Cardiac muscle cell (in vitro differentiated cells and primary cell): ENCODE measurements around the gene TMEM132E. TPM values are rescaled to one million over a fixed set of nuclear protein-coding genes. Genes with fewer than 3 reads are reported as not detected.

ENCODE experiments used
- DNase-seq, 2 donors: peaks; one replicate each; pipeline versions ENCODE4 v3.0.0 to v3.0.0-alpha.2; 2010 to 2017; ENCODE audit warnings: low read depth in 1 of 2, low spot score in 1 of 2
- H3K27ac ChIP-seq: fragments of 200-600 bp; sonication (generic); 2 replicates; pipeline ENCODE4 v1.5.1; 2016
- H3K27me3 ChIP-seq: fragments of 200-600 bp; sonication (generic); 2 replicates; pipeline ENCODE4 v1.6.0; 2016; ENCODE audit warnings: control low read depth
- H3K36me3 ChIP-seq: fragments of 200-600 bp; sonication (generic); 2 replicates; pipeline ENCODE4 v1.5.1; 2016; ENCODE audit warnings: control low read depth
- H3K4me1 ChIP-seq: fragments of 200-600 bp; sonication (generic); 2 replicates; pipeline ENCODE4 v1.8.1; 2017; ENCODE audit warnings: low read depth, mild to moderate bottlenecking, mixed run types
- H3K4me3 ChIP-seq: fragments of 200-600 bp; sonication (generic); 2 replicates; pipeline ENCODE4 v1.5.1; 2016; ENCODE audit warnings: mild to moderate bottlenecking
- H3K9me3 ChIP-seq: fragments of 200-600 bp; sonication (generic); 2 replicates; pipeline ENCODE4 v1.5.1; 2017; ENCODE audit warnings: low read depth, mild to moderate bottlenecking, control low read depth
- CTCF ChIP-seq: IDR thresholded peaks from 2 replicates; pipeline ENCODE4 v1.5.1; 2012; ENCODE audit warnings: low read depth, mild to moderate bottlenecking, low read length
- polyA plus RNA-seq: library from polyadenylated mRNA; unstranded; fragments of >200 nt; fragmentation: Nextera tagmentation; extraction: Ambion mirVana; gene quantifications from 2 replicates; pipeline ENCODE4 v1.2.1, GENCODE V29; 2016
- total RNA-seq: library from RNA; depleted of rRNA; stranded (reverse); fragments of >200 nt; gene quantifications from 2 replicates; pipeline ENCODE4 v1.2.3, GENCODE V29; 2016

Gene TMEM132E
- total and polyA plus RNA-seq, 2 experiments from 2014 or later: 0.16 to 0.18 TPM

GRCh38 chr17:34663714-34664113 lies 84.3 kb downstream of the TMEM132E start:
- no peaks in the 10 kb centered on the region for H3K36me3 ChIP-seq
- no peak for DNase-seq
- no peaks in the 10 kb centered on the region for H3K4me1 ChIP-seq
- no peak for TF ChIP-seq CTCF
- no peak overlapping the region for H3K27ac ChIP-seq
- no peak overlapping the region for H3K4me3 ChIP-seq
- H3K27me3 ChIP-seq: no peaks in the 10 kb centered on the region
- no peaks in the 10 kb centered on the region for H3K9me3 ChIP-seq

- no peaks in the 10 kb centered on the region for H3K4me1 ChIP-seq
- DNase-seq: no peak
- H3K4me3 ChIP-seq: no peak overlapping the region
- no peak overlapping the region for H3K27ac ChIP-seq
- H3K9me3 ChIP-seq: no peaks in the 10 kb centered on the region
- TF ChIP-seq CTCF: no peak
- no peaks in the 10 kb centered on the region for H3K27me3 ChIP-seq
- no peaks in the 10 kb centered on the region for H3K36me3 ChIP-seq
Observed at GRCh38 chr17:34665150-34665806, 85.9 kb downstream of the TMEM132E start.

GRCh38 chr17:34665819-34666763 lies 86.7 kb downstream of the TMEM132E start:
- Histone ChIP-seq H3K27ac (no peak overlapping the region), H3K4me1 (no peaks in the 10 kb centered on the region), H3K36me3 (no peaks in the 10 kb centered on the region), H3K9me3 (no peaks in the 10 kb centered on the region), H3K4me3 (no peak overlapping the region), H3K27me3 (no peaks in the 10 kb centered on the region)
- TF ChIP-seq CTCF: no peak
- no peak for DNase-seq

- DNase-seq: no peak
- no peaks in the 10 kb centered on the region for H3K9me3 ChIP-seq
- no peak for TF ChIP-seq CTCF
- no peaks in the 10 kb centered on the region for H3K36me3 ChIP-seq
- H3K27me3 ChIP-seq: no peaks in the 10 kb centered on the region
- no peak overlapping the region for H3K27ac ChIP-seq
- H3K4me1 ChIP-seq: no peaks in the 10 kb centered on the region
- no peak overlapping the region for H3K4me3 ChIP-seq
Observed at GRCh38 chr17:34667656-34668055, 88.3 kb downstream of the TMEM132E start.

- Histone ChIP-seq H3K27ac (no peak overlapping the region), H3K27me3 (no peaks in the 10 kb centered on the region), H3K9me3 (no peaks in the 10 kb centered on the region), H3K4me3 (no peak overlapping the region), H3K36me3 (no peaks in the 10 kb centered on the region), H3K4me1 (no peaks in the 10 kb centered on the region)
- TF ChIP-seq CTCF: no peak
- no peak for DNase-seq
Observed at GRCh38 chr17:34668206-34668605, 88.8 kb downstream of the TMEM132E start.
